GM03348 (cell line): ENCODE results near the gene PDCD4.
"Not testable (repeated sequence)": the region's sequence is repeated elsewhere in the genome, so short reads cannot be mapped to it uniquely, and the experiment has no call there.

Experiments used
- DNase-seq: peaks from one replicate; pipeline ENCODE4 v3.0.0; 2012; ENCODE audit warnings: low spot score

Gene PDCD4

DNA sequence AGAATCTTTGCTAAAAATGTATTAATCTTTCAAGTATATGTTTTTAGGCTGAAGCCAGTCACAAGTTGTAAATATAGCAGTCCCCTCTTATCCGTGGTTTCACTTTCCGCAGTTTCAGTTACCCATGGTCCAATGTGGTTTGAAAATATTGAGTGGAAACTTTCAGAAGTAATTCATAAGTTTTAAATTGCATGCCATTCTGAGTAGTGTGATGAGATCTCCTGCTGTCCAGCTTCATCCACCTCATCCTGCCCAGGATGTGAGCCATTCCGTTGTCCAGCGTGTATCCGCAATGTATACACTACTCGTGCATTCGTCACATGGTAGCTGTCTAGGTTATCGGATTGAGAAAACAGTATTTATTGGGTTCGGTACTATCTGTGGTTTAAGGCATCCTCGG is 12.2 kb downstream of the PDCD4 start:
- no peak for DNase-seq

GRCh38 chr10:110885932-110886674 is 14.4 kb downstream of the PDCD4 start:
- no peak for DNase-seq

DNA sequence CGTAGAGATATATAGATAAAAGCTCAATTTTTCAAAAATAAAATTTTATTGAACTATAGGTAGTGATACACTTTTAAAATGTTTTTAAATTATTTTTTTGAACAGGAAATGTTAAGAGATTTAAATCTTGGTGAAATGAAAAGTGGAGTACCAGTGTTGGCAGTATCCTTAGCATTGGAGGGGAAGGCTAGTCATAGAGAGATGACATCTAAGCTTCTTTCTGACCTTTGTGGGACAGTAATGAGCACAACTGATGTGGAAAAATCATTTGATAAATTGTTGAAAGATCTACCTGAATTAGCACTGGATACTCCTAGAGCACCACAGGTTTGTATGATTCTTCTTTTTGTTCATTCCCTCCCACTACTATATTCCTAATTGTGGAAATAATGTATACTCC is 15.8 kb downstream of the PDCD4 start:
- no peak for DNase-seq

- no peak for DNase-seq
Observed at GRCh38 chr10:110892602-110893288, 21.0 kb downstream of the PDCD4 start.

GRCh38 chr10:110893559-110894179 is 21.9 kb downstream of the PDCD4 start:
- peak; percentile 36 for DNase-seq

- DNase-seq: no peak
Observed at GRCh38 chr10:110897184-110897583, 25.5 kb downstream of the PDCD4 start.

- DNase-seq: no peak
Observed at GRCh38 chr10:110898391-110898790, 26.7 kb downstream of the PDCD4 start.

DNA sequence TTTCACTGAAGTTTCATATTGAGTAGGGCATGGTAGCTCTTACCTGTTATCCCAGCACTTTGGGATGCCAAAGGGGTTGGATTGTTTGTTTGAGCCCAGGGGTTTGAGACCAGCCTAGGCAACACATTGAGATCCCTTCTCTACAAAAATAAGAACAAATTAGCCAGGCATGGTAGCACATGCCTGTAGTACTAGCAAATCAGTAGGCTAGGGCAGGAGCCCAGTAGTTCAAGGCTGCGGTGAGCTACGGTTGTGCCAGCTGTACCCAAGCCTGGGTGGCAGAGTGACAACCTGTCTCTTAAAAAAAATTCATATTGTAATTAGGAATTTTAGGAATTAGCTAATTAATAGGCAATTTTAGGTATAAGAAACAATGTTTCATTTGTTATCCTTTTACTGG is 29.3 kb downstream of the PDCD4 start:
- DNase-seq: no peak

DNA sequence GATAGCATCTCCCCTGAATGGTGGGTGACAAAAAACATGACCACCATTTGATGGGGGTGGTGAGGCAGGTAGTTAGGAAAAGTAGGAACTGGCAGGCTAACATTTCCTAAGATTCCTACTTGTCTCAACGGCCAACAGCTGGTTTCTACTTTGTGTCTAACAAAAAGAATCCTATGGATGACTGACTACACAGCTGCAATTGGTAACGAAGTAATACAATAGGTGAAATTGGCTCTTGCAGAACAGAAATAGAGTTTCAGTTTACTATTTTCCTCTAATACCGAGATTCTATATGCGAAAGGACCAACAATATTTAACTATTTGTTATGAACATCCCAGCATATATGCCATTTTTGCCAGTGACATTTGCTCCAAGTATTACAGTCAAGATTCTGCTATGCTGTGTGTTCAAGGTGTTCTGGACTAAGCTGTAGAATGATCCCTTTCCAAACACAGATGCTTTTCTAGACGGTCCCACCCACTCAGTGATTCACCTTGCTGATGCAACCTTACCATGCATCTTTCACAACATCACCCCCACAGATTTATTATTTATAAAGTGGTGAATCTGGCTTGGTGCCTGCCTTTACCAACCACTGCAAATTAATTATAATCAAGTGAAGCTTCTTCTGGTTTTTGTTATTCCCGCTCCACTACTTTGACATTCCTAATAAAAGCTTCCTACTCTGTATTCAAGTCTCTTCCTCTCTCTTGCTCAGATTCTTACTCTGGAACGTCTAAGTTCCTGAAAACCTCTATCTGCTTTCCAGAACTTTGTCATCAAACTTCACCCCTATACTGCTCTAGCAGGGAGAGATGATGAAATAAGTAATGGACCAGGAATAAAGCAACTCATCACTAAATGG is 30.5 kb downstream of the PDCD4 start:
- DNase-seq: peak; percentile 47

DNA sequence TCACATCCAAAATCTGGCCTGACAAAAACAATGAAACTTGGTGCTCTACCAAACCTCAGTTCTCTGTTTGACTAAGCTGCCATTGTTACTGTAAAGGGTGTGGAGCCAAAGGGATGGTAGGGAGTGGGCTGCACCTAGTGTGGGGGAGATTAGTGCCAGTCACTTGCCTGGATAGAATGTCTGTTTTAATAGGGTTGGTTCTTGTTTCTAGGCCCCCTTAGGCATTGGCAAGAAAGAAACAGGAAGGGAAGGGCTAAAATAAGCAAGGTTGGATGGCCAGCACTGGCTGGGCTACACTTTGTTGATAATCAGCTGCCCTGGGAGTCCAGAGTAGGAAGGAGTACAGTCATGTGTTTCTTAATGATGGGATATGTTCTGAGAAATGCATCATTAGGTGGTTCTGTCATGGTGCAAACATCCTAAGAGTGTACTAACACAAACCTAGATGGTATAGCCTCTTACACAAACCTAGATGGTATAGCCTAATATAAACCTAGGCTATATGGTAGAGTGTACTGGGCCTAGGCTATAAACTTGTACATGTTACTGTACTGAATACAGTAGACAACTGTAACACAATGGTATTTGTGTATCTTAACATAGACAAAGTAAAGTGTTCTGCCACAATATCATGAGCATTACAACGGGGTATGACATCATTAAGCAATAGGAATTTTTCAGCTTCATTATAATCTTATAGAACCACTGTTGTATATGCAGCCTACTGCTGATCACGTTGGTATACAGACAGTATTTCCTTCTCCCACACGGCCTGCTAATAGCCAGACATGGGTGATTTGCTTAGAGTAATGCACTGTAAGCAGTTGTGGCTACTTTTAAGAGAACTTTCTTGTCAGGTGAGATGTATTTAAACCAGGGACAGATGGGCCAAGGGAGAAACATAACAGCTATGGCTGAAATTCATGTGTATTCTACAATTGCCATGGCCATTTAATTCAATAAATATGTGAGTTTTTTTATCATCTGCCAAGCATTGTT is 31.9 kb downstream of the PDCD4 start:
- DNase-seq: no peak

- no peak for DNase-seq
Observed at GRCh38 chr10:110910138-110910537, 38.4 kb downstream of the PDCD4 start.

- peak; percentile 47 for DNase-seq
Observed at GRCh38 chr10:110912374-110912773, 40.6 kb downstream of the PDCD4 start.

- no peak for DNase-seq
Observed at GRCh38 chr10:110914431-110914830, 42.7 kb downstream of the PDCD4 start.

DNA sequence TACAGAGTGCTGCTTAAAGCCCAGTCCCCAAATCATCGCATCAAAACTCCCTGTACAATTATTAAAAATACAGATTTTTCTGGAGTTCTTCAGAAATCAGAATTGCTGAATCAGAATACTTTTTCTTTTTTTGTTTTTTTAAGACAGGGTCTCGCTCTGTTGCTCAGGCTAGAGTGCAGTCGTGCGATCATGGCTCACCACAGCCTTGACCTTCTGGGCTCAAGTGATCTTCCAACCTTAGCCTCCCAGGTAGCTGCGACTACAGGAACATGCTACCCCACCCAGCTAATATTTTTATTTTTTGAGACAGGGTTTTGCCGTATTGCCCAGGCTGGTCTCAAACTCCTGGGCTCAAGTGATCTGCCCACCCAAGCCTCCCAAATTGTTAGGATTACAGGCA is 43.3 kb downstream of the PDCD4 start:
- DNase-seq: no peak

- not testable (repeated sequence) for DNase-seq
Observed at GRCh38 chr10:110915600-110915999, 43.9 kb downstream of the PDCD4 start.

DNA sequence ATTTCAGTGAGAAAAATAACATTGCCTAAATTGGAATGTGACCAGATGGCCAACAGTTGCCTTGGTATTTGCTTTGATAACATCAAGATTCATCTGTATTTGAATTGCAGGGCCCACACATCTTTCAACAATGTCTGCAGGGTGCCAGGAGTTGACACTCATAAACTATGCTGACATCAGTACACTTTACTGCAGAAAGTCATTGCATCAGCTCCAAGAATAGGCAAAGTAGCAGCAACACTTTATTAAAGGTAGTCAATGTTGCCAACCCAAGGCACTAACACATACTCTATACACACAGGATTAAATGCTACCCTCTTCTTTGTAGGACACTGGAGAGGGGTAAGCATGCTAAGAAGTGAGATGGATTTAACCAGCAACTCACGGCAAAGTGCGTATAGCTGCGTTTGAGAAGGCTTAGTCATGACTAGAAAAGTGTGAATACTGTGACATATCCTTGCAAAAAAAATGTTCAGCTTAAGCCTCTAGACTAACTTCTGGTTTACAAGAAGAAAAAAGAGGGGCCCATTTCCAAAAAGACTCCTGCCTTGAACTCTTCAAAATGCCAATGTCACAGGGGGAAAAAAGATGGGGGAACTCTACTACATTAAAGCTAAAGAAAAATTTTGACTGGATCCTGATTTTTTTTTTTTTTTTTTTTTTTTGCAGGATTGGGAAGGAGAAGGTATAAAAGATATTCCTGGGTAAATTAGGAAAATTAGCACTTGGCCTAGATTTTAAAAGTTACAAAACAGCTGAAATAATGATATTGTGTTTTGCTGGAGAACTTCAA is 45.0 kb downstream of the PDCD4 start:
- peak; percentile 52 for DNase-seq

DNA sequence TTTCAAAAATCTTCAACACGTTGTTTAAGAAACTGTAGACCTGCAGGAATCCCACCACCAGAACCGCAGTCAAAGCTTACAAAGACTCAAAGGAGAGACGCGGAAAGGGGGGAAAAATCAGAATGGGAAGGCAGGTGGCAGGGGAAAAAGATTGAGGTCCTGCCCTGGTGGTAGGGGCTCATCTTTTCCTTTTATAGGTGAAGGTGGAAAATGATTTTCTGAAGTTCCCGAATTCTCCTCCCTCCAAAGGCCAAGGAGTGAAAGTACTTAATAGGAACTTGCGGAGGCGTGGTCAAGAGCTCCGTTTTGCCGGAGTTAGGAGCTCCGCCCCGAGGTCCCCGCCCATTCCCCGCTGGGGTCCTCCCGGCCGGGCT is 46.5 kb downstream of the PDCD4 start:
- peak; percentile 96 for DNase-seq

- DNase-seq: no peak
Observed at GRCh38 chr10:110918643-110919348, 47.1 kb downstream of the PDCD4 start, which contains the start of gene BBIP1. Gene BBIP1 (minus strand): TSS chr10:110919180. CDS start chr10:110918157, 1,023 bp downstream.

DNA sequence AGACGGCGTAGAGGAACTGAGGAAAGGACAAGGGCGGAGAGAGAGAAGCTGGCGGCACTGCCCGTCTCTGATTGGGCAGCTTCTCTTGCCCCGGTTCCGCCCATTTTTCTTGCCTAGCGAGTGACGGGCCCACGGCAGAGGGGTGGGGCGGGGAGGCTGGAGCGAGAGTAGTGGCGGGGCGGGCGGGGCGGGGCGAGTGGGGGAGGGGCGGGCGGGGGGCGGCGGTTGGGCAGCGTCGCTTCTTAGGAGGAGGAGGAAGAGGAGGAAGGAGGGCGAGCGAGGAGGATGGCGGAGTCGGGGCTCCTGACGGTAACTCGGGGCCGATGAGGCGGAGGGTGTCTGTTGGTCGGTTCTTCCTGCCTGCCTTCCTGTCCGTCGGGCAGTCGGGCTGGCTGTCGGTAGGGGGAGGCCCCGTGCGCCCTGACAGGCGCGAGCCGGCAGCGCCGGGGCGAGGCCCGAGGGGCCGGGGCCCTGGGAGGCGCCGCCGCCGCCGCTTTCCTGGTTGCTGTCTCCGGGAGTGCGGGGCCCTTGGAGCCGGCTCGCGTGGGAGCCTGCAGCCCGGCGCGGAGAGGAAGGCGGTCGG is 47.7 kb downstream of the PDCD4 start, which contains the start of gene SHOC2:
TSS of gene SHOC2 (plus strand) at position 256 of the 583 bp plus-strand sequence. CDS start 44,755 bp downstream, outside the sequence.
- peak; percentile 95 for DNase-seq
